Measurements from ENCODE around the gene CEP104.

The CEP104 gene

DNA sequence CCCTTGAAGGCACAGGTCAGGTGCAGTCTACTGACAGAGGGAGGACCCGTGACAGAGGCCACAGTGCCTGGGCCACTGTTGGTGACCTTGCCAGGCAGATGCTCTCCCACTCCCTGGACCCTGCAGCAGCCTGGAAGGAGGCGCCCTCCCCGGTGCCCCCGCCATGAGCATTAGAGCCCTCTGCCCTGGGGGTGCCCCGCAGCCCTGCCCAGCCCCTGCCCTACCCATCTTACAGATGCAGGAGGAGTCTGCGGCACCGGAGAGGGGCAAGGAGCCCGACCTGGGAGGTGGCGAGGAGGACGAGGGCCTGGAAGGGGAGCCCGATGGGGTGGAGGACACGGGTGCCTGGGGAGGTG, 94.2 kb downstream of the CEP104 start:
- Histone ChIP-seq H3K9me3 (ENCODE audit: control insufficient read depth, low read length) (peaks cover 13% of the 10 kb centered on the region), H3K4me1 (ENCODE audit: control insufficient read depth, insufficient read depth, low read length) (no peaks in the 10 kb centered on the region), H3K9ac (ENCODE audit: low read length) (no peak overlapping the region), H3K27me3 (replicated peaks; ENCODE audit: control insufficient read depth, insufficient read depth, low read length) (peaks cover 53% of the 10 kb centered on the region), H3K36me3 (ENCODE audit: control insufficient read depth, insufficient read depth, low read length, severe bottlenecking) (no peaks in the 10 kb centered on the region), H3K4me3 (ENCODE audit: low read length) (no peak overlapping the region)
- DNase-seq (ENCODE audit: low read depth): no peak

DNA sequence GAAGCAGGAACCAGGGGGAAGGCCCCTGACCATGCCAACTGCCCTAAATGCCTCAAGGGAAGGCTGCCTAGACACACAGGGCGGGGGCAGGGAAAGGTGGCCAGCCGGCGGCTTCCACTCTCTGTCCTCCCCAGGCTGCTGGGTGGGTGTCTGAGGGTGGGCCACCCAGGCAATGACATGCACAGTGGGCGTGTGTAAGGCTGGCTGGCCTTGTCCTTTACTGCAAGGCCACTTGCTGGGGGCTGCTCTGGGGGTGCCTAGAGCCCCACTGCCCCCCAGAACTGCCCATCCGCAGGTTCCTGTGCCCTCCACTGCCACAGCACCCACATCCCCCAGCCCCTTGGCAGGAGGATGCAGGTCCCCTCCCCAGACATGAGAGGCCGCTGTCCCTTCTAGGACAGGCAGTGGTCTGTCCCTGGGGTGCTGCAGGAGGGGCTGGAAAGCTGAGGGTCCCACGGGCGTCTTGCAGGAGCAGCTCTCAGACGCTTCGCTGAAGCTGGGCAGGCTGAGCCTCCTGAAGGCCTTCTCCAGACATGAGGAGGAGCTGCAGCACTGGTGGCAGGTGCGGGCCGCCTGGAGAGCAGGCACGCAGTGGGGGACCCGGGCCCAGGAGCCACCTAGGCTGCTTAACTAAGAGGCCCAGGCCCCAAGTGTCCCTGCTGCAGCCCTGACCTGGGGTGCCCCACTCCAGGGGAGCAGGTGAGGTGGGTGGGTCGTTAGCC, 94.7 kb downstream of the CEP104 start:
- Histone ChIP-seq H3K4me3 (ENCODE audit: low read length) (no peak overlapping the region), H3K4me1 (ENCODE audit: control insufficient read depth, insufficient read depth, low read length) (no peaks in the 10 kb centered on the region), H3K9ac (ENCODE audit: low read length) (no peak overlapping the region), H3K9me3 (ENCODE audit: control insufficient read depth, low read length) (peaks cover 13% of the 10 kb centered on the region), H3K27me3 (replicated peaks; ENCODE audit: control insufficient read depth, insufficient read depth, low read length) (peaks cover 50% of the 10 kb centered on the region), H3K36me3 (ENCODE audit: control insufficient read depth, insufficient read depth, low read length, severe bottlenecking) (no peaks in the 10 kb centered on the region)
- no peak for DNase-seq (ENCODE audit: low read depth)

Measured in adipocyte (in vitro differentiated cells).